GM20000 (cell line): ENCODE data around the gene KIRREL2.
A peak's percentile ranks its signal among the peaks of the same experiment; 100 is the strongest.
"Not testable (repeated sequence)": the region's sequence is repeated elsewhere in the genome, so short reads cannot be mapped to it uniquely, and the experiment has no call there.

ENCODE experiments used
- DNase-seq: peaks from one replicate; pipeline ENCODE4 v3.0.0; 2012; ENCODE audit warnings: low spot score
- CTCF ChIP-seq: IDR thresholded peaks from 2 replicates; pipeline ENCODE4 v1.5.1; 2012; ENCODE audit warnings: mild to moderate bottlenecking, control low read depth; ENCODE audit errors: extremely low read depth, missing control alignments

KIRREL2 gene

GRCh38 chr19:35903550-35904179, 47.0 kb downstream of the KIRREL2 start:
- DNase-seq, result peak; percentile 74
- TF ChIP-seq CTCF, result no peak

GRCh38 chr19:35904311-35905068, 47.8 kb downstream of the KIRREL2 start:
- DNase-seq, result no peak
- no peak for TF ChIP-seq CTCF

GRCh38 chr19:35905178-35905727, 48.5 kb downstream of the KIRREL2 start:
- TF ChIP-seq CTCF, result no peak
- DNase-seq, result no peak

- TF ChIP-seq CTCF, result no peak
- no peak for DNase-seq
These were observed 50.6 kb downstream of the KIRREL2 start for GRCh38 chr19:35907377-35907745.

GRCh38 chr19:35908010-35908441, 51.3 kb downstream of the KIRREL2 start, which contains the start of gene TYROBP:
TSS of gene TYROBP (minus strand) at chr19:35908295. CDS start at chr19:35908228, 67 bp downstream.
- peak; percentile 9 for DNase-seq
- TF ChIP-seq CTCF, result no peak

GRCh38 chr19:35908973-35909683, 52.4 kb downstream of the KIRREL2 start:
- peak; percentile 54 for DNase-seq
- TF ChIP-seq CTCF, result no peak

- no peak for DNase-seq
- no peak for TF ChIP-seq CTCF
These were observed 52.9 kb downstream of the KIRREL2 start for GRCh38 chr19:35909684-35910035.

GRCh38 chr19:35910355-35910754, 53.6 kb downstream of the KIRREL2 start:
- not testable (repeated sequence) for DNase-seq
